ENCODE results near the gene LBHD1. TPM values are rescaled to one million over a fixed set of nuclear protein-coding genes. Genes with fewer than 3 reads are reported as not detected.
A peak's percentile ranks its signal among the peaks of the same experiment; 100 is the strongest.

LBHD1 gene
- total and polyA plus RNA-seq, 2 of the 13 experiments (the other 11 are each of a cell fraction or from before 2014, with no cell fraction given) = 3.2 to 3.7 TPM

DNA sequence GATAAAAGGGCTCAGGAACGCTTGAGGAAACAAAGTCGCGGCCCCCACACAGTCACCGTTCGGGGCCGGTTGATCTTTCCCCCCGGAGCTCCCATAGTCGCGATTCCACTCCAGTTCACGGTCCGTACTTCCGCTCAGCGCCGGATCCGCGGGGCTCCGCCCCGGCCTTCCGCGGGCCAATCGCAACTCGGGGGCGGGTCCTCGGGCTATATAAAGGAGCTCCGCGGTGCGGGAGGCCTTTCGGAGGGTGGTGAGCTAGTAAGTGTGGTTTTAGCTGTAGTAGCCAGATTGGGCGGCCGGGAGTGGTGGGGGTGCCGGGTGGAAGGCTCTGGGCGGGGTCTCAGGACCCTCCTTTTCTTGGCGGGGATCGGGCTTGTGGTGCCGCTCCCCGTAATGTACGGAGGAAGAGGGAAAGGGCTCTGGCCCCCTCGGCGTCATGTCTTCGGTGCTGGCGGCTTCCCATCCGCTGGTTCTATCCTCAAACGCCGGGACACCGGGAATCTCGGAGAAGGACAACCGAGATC, 6.9 kb downstream of the LBHD1 start, which contains the start of the genes C11orf98 and CSKMT (continued):
- TF ChIP-seq GPN1 (CRISPR knock-in tag; IDR thresholded peaks at IDR 0.05; ENCODE audit: borderline replicate concordance) (peak; percentile 14; the same call in 1 of the 2 replicates), ZNF282 (IDR thresholded peaks at IDR 0.05; ENCODE audit: partially characterized antibody) (no peak), ZFAT (CRISPR knock-in tag; conservative IDR thresholded peaks at IDR 0.05) (no peak; the same call in 1 of the 2 replicates), KMT2A (CRISPR knock-in tag; IDR thresholded peaks at IDR 0.05) (no peak), PAX8 (CRISPR knock-in tag; IDR thresholded peaks at IDR 0.05; ENCODE audit: borderline replicate concordance) (0 out of 2 replicates have a peak, but pooled peaks have one; percentile 49), NFYB (CRISPR knock-in tag; IDR thresholded peaks at IDR 0.05) (peak; percentile 87), DR1 (CRISPR knock-in tag; IDR thresholded peaks at IDR 0.05) (peak; percentile 98), EEA1 (CRISPR knock-in tag; IDR thresholded peaks at IDR 0.05; ENCODE audit: borderline replicate concordance) (peak; percentile 26; the same call in 1 of the 2 replicates)
- TF ChIP-seq, protein P1, sequence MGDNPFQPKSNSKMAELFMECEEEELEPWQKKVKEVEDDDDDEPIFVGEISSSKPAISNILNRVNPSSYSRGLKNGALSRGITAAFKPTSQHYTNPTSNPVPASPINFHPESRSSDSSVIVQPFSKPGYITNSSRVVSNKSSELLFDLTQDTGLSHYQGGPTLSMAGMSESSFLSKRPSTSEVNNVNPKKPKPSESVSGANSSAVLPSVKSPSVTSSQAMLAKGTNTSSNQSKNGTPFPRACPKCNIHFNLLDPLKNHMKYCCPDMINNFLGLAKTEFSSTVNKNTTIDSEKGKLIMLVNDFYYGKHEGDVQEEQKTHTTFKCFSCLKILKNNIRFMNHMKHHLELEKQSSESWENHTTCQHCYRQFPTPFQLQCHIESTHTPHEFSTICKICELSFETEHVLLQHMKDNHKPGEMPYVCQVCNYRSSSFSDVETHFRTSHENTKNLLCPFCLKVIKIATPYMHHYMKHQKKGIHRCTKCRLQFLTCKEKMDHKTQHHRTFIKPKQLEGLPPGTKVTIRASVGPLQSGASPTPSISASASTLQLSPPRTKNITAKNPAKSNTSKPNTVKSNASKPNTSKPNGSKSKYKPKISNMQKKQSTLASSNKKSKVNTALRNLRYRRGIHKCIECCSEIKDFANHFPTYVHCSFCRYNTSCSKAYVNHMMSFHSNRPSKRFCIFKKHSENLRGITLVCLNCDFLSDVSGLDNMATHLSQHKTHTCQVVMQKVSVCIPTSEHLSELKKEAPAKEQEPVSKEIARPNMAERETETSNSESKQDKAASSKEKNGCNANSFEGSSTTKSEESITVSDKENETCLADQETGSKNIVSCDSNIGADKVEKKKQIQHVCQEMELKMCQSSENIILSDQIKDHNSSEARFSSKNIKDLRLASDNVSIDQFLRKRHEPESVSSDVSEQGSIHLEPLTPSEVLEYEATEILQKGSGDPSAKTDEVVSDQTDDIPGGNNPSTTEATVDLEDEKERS (CRISPR knock-in tag; IDR thresholded peaks at IDR 0.05) = 0 out of 2 replicates have a peak, but pooled peaks have one; percentile 9
- TF ChIP-seq, protein P2, sequence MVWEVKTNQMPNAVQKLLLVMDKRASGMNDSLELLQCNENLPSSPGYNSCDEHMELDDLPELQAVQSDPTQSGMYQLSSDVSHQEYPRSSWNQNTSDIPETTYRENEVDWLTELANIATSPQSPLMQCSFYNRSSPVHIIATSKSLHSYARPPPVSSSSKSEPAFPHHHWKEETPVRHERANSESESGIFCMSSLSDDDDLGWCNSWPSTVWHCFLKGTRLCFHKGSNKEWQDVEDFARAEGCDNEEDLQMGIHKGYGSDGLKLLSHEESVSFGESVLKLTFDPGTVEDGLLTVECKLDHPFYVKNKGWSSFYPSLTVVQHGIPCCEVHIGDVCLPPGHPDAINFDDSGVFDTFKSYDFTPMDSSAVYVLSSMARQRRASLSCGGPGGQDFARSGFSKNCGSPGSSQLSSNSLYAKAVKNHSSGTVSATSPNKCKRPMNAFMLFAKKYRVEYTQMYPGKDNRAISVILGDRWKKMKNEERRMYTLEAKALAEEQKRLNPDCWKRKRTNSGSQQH (CRISPR knock-in tag; IDR thresholded peaks at IDR 0.05; ENCODE audit: low read depth) = no peak
- TF ChIP-seq, protein P3, sequence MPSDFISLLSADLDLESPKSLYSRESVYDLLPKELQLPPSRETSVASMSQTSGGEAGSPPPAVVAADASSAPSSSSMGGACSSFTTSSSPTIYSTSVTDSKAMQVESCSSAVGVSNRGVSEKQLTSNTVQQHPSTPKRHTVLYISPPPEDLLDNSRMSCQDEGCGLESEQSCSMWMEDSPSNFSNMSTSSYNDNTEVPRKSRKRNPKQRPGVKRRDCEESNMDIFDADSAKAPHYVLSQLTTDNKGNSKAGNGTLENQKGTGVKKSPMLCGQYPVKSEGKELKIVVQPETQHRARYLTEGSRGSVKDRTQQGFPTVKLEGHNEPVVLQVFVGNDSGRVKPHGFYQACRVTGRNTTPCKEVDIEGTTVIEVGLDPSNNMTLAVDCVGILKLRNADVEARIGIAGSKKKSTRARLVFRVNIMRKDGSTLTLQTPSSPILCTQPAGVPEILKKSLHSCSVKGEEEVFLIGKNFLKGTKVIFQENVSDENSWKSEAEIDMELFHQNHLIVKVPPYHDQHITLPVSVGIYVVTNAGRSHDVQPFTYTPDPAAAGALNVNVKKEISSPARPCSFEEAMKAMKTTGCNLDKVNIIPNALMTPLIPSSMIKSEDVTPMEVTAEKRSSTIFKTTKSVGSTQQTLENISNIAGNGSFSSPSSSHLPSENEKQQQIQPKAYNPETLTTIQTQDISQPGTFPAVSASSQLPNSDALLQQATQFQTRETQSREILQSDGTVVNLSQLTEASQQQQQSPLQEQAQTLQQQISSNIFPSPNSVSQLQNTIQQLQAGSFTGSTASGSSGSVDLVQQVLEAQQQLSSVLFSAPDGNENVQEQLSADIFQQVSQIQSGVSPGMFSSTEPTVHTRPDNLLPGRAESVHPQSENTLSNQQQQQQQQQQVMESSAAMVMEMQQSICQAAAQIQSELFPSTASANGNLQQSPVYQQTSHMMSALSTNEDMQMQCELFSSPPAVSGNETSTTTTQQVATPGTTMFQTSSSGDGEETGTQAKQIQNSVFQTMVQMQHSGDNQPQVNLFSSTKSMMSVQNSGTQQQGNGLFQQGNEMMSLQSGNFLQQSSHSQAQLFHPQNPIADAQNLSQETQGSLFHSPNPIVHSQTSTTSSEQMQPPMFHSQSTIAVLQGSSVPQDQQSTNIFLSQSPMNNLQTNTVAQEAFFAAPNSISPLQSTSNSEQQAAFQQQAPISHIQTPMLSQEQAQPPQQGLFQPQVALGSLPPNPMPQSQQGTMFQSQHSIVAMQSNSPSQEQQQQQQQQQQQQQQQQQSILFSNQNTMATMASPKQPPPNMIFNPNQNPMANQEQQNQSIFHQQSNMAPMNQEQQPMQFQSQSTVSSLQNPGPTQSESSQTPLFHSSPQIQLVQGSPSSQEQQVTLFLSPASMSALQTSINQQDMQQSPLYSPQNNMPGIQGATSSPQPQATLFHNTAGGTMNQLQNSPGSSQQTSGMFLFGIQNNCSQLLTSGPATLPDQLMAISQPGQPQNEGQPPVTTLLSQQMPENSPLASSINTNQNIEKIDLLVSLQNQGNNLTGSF (CRISPR knock-in tag; IDR thresholded peaks at IDR 0.05) = no peak
- TF ChIP-seq, protein P4, sequence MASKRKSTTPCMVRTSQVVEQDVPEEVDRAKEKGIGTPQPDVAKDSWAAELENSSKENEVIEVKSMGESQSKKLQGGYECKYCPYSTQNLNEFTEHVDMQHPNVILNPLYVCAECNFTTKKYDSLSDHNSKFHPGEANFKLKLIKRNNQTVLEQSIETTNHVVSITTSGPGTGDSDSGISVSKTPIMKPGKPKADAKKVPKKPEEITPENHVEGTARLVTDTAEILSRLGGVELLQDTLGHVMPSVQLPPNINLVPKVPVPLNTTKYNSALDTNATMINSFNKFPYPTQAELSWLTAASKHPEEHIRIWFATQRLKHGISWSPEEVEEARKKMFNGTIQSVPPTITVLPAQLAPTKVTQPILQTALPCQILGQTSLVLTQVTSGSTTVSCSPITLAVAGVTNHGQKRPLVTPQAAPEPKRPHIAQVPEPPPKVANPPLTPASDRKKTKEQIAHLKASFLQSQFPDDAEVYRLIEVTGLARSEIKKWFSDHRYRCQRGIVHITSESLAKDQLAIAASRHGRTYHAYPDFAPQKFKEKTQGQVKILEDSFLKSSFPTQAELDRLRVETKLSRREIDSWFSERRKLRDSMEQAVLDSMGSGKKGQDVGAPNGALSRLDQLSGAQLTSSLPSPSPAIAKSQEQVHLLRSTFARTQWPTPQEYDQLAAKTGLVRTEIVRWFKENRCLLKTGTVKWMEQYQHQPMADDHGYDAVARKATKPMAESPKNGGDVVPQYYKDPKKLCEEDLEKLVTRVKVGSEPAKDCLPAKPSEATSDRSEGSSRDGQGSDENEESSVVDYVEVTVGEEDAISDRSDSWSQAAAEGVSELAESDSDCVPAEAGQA (IDR thresholded peaks at IDR 0.05; ENCODE audit: low read depth) = peak; percentile 38; the same call in 1 of the 2 replicates
- TF ChIP-seq, protein P4 (CRISPR knock-in tag; IDR thresholded peaks at IDR 0.05; ENCODE audit: borderline replicate concordance) = no peak; the same call in 1 of the 2 replicates

All from HepG2 (cell line).